C4-2B (cell line): ENCODE results near the gene RPL13A.

Source experiments
- ZFX ChIP-seq: fragments of 450-650 bp; IDR thresholded peaks from 2 replicates; pipeline ENCODE4 v1.6.1; 2017
- TF ChIP-seq, protein P1 (sequence below): fragments of 450-650 bp; conservative IDR thresholded peaks from 2 replicates; pipeline ENCODE4 v1.5.1; 2017; ENCODE audit warnings: mild to moderate bottlenecking

DNA sequence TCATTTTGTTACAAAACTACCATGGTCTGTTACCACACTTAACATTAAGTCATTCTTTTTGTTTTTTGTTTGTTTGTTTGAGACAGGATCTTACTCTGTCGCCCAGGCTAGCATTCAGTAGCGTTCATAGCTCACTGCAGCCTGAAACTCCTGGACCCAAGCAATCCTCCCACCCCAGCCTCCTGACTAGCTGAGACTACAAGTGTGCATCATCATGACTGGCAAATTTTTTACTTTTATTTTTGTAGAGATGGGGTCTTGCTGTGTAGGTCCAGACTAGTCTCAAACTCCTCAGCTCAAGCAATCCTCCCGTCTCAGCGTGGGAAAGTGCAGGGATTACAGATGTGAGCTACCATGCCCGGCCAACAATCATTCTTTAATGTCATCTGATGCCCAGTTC lies 31.1 kb upstream of the RPL13A start:
- TF ChIP-seq, protein P1, sequence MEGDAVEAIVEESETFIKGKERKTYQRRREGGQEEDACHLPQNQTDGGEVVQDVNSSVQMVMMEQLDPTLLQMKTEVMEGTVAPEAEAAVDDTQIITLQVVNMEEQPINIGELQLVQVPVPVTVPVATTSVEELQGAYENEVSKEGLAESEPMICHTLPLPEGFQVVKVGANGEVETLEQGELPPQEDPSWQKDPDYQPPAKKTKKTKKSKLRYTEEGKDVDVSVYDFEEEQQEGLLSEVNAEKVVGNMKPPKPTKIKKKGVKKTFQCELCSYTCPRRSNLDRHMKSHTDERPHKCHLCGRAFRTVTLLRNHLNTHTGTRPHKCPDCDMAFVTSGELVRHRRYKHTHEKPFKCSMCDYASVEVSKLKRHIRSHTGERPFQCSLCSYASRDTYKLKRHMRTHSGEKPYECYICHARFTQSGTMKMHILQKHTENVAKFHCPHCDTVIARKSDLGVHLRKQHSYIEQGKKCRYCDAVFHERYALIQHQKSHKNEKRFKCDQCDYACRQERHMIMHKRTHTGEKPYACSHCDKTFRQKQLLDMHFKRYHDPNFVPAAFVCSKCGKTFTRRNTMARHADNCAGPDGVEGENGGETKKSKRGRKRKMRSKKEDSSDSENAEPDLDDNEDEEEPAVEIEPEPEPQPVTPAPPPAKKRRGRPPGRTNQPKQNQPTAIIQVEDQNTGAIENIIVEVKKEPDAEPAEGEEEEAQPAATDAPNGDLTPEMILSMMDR: no peak
- no peak for TF ChIP-seq ZFX
